Trophoblast cell (in vitro differentiated cells and primary cell): ENCODE measurements around the gene RGS8.
"Not testable (repeated sequence)": the region's sequence is repeated elsewhere in the genome, so short reads cannot be mapped to it uniquely, and the experiment has no call there.

Experiments used
- DNase-seq, 2 donors: peaks; one replicate each; pipeline ENCODE4 v3.0.0-alpha.2; 2016
- H2AFZ ChIP-seq: 2 replicates; pipeline ENCODE4 v1.6.1; 2013; ENCODE audit warnings: low read length, moderate library complexity, mild to moderate bottlenecking; ENCODE audit not compliant: insufficient read depth, poor library complexity
- H2AK5ac ChIP-seq: 2 replicates; pipeline ENCODE4 v1.6.1; 2013; ENCODE audit warnings: mild to moderate bottlenecking, low read length
- H2BK120ac ChIP-seq: 2 replicates; pipeline ENCODE4 v1.6.1; 2013; ENCODE audit warnings: low read length, mild to moderate bottlenecking, moderate library complexity; ENCODE audit not compliant: insufficient read depth, poor library complexity
- H2BK12ac ChIP-seq: 2 replicates; pipeline ENCODE4 v1.6.1; 2013; ENCODE audit warnings: mild to moderate bottlenecking, low read length, moderate library complexity
- H2BK5ac ChIP-seq: 2 replicates; pipeline ENCODE4 v1.6.1; 2013; ENCODE audit warnings: low read length, low read depth, moderate library complexity, mild to moderate bottlenecking; ENCODE audit not compliant: poor library complexity
- H3K14ac ChIP-seq: 2 replicates; pipeline ENCODE4 v1.6.1; 2013; ENCODE audit warnings: mild to moderate bottlenecking, low read length
- H3K18ac ChIP-seq: 2 replicates; pipeline ENCODE4 v1.6.1; 2013; ENCODE audit warnings: mild to moderate bottlenecking, low read length
- H3K23ac ChIP-seq: 2 replicates; pipeline ENCODE4 v1.6.1; 2013; ENCODE audit warnings: low read length
- H3K27ac ChIP-seq: 2 replicates; pipeline ENCODE4 v1.5.1; 2013; ENCODE audit warnings: low read depth, mild to moderate bottlenecking, inconsistent platforms, low read length, moderate library complexity
- H3K27me3 ChIP-seq: 2 replicates; pipeline ENCODE4 v1.6.1; 2013; ENCODE audit warnings: inconsistent platforms, mild to moderate bottlenecking, low read length, moderate library complexity; ENCODE audit not compliant: insufficient read depth
- H3K36me3 ChIP-seq, 2 experiments: 1 replicate in 1 of 2; 2 replicates in 1 of 2; pipeline ENCODE4 v1.6.1; 2013; ENCODE audit warnings: low read length in 2 of 2, mild to moderate bottlenecking in 2 of 2, moderate library complexity in 1 of 2; ENCODE audit not compliant: insufficient read depth in 2 of 2, control insufficient read depth in 1 of 2
- H3K4ac ChIP-seq: 2 replicates; pipeline ENCODE4 v1.6.1; 2013; ENCODE audit warnings: low read depth, mild to moderate bottlenecking, low read length, moderate library complexity
- H3K4me1 ChIP-seq, 2 experiments: 1 replicate in 1 of 2; 2 replicates in 1 of 2; pipeline ENCODE4 v1.6.1; 2013; ENCODE audit warnings: low read length in 2 of 2, mild to moderate bottlenecking in 2 of 2, moderate library complexity in 1 of 2; ENCODE audit not compliant: insufficient read depth in 2 of 2, control insufficient read depth in 1 of 2
- H3K4me2 ChIP-seq: 2 replicates; pipeline ENCODE4 v1.6.1; 2013; ENCODE audit warnings: inconsistent platforms, mild to moderate bottlenecking, low read length, moderate library complexity
- H3K4me3 ChIP-seq: 2 replicates; pipeline ENCODE4 v1.5.1; 2013; ENCODE audit warnings: mild to moderate bottlenecking, low read depth, low read length, inconsistent platforms
- H3K79me1 ChIP-seq: one replicate; pipeline ENCODE4 v1.6.1; 2013; ENCODE audit warnings: low read length
- H3K79me2 ChIP-seq: 2 replicates; pipeline ENCODE4 v1.6.1; 2013; ENCODE audit warnings: low read length, mild to moderate bottlenecking; ENCODE audit not compliant: control insufficient read depth, insufficient read depth, poor library complexity
- H3K9ac ChIP-seq: 2 replicates; pipeline ENCODE4 v1.6.1; 2013; ENCODE audit warnings: mild to moderate bottlenecking, low read length
- H3K9me3 ChIP-seq: 2 replicates; pipeline ENCODE4 v1.6.1; 2013; ENCODE audit warnings: low read depth, mild to moderate bottlenecking, control low read depth, inconsistent platforms, low read length; ENCODE audit not compliant: insufficient read depth
- H4K12ac ChIP-seq: 2 replicates; pipeline ENCODE4 v1.6.1; 2013; ENCODE audit warnings: low read depth, mild to moderate bottlenecking, low read length, moderate library complexity
- H4K8ac ChIP-seq: 2 replicates; pipeline ENCODE4 v1.6.1; 2013; ENCODE audit warnings: low read depth, mild to moderate bottlenecking, low read length, moderate library complexity
- H4K91ac ChIP-seq: one replicate; pipeline ENCODE4 v1.6.1; 2013; ENCODE audit warnings: low read depth, mild to moderate bottlenecking, low read length, moderate library complexity
- WGBS: extraction: QIAGEN DNeasy Blood & Tissue Kit; methylation state at CpG from one replicate; pipeline ENCODE4 v1.1.7; 2013; ENCODE audit warnings: missing lambda C conversion rate; ENCODE audit not compliant: insufficient read length, insufficient coverage; ENCODE audit errors: extremely low coverage; 5-methylcytosine and 5-hydroxymethylcytosine counted together

Gene RGS8

DNA sequence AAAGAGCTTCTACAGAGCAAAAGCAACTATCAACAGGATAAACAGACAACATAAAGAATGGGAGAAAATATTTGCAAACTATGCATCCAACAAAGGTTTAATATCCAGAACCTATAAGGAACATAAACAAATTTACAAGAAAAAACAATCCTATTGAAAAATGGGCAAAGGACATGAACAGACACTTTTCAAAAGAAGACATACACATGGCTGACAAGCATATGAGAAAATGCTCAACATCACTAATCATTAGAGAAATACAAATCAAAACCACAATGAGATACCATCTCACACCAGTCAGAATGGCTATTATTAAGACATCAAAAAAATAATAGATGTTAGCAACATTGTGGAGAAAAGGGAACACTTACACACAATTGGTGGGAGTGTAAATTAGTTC is 8.8 kb upstream of the RGS8 start:
- H3K18ac ChIP-seq, H2AFZ ChIP-seq, H3K79me1 ChIP-seq, H3K27ac ChIP-seq, H3K14ac ChIP-seq, H2AK5ac ChIP-seq, H3K27me3 ChIP-seq, H3K23ac ChIP-seq, H3K4me3 ChIP-seq, DNase-seq, H4K8ac ChIP-seq, H3K4ac ChIP-seq, H4K12ac ChIP-seq, H2BK5ac ChIP-seq, H2BK12ac ChIP-seq, H3K4me2 ChIP-seq, H3K36me3 ChIP-seq, H3K9ac ChIP-seq, H4K91ac ChIP-seq, H2BK120ac ChIP-seq, H3K9me3 ChIP-seq, H3K79me2 ChIP-seq: not testable (repeated sequence)
- peaks cover 3 to 11% of the 10 kb centered on the region in 2 experiments for H3K4me1 ChIP-seq

DNA sequence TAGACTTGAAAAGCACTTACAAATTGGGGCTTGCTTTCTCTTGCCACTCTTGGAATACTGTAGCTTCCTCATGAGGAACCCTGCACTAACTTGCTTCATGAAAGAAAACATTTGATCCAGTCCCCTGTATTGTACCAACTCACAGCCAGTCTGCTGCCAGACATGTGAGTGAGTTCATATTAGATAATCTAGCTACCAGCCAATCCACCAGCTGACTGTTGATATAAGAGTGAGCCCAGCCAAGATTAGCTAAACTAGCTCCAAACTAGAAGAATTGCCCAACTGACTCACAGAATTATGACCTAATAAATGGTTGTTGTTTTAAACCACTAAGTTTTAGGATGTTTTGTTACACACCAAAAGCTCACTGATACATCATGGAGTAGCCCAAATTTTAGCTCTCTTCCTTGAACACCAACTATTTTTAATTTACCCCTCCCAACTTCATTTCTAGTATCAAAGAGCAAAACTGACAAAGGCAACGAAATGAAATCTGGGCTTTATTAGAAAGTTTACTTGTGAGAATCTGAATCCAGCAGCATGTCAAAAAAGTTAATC is 6.6 kb upstream of the RGS8 start:
- no peak for DNase-seq
- no CpG with 5 or more reads among the region's 1 CpG for WGBS
- Histone ChIP-seq H3K9me3 (no peaks in the 10 kb centered on the region), H4K12ac (no peak overlapping the region), H3K4me2 (no peak overlapping the region), H3K23ac (no peak overlapping the region), H3K18ac (no peak overlapping the region), H2AK5ac (peak overlapping the region; percentile 64), H3K4me3 (no peak overlapping the region), H2BK5ac (no peak overlapping the region), H2BK12ac (no peak overlapping the region), H3K4ac (no peak overlapping the region), H3K27me3 (no peaks in the 10 kb centered on the region), H3K4me1 (peaks cover 13 to 20% of the 10 kb centered on the region in 2 experiments), H3K14ac (no peak overlapping the region), H3K27ac (no peak overlapping the region), H4K8ac (no peak overlapping the region), H3K9ac (no peak overlapping the region), H3K36me3 (no peaks in the 10 kb centered on the region), H3K79me2 (no peaks in the 10 kb centered on the region), H2BK120ac (no peak overlapping the region), H3K79me1 (peaks cover 15% of the 10 kb centered on the region), H4K91ac (no peak overlapping the region), H2AFZ (no peak overlapping the region)

- no peak overlapping the region for H2AK5ac ChIP-seq
- H3K27me3 ChIP-seq = no peaks in the 10 kb centered on the region
- H2AFZ ChIP-seq = no peak overlapping the region
- H3K14ac ChIP-seq = peak overlapping the region; percentile 63
- H3K27ac ChIP-seq = peak overlapping the region; percentile 63
- peak overlapping the region; percentile 84 for H4K91ac ChIP-seq
- no peak overlapping the region for H3K9ac ChIP-seq
- peaks cover 23 to 30% of the 10 kb centered on the region in 2 experiments for H3K4me1 ChIP-seq
- H3K79me1 ChIP-seq = peaks cover 20% of the 10 kb centered on the region
- H2BK5ac ChIP-seq = peak overlapping the region; percentile 82
- no peaks in the 10 kb centered on the region for H3K36me3 ChIP-seq
- peak in 1 of 2 donors; percentile 53 for DNase-seq
- no peaks in the 10 kb centered on the region for H3K79me2 ChIP-seq
- WGBS = 100% methylated on average over 1 of the region's 8 CpGs
- H3K9me3 ChIP-seq = no peaks in the 10 kb centered on the region
- peak overlapping the region; percentile 92 for H2BK120ac ChIP-seq
- peak overlapping the region; percentile 2 for H3K4ac ChIP-seq
- no peak overlapping the region for H4K12ac ChIP-seq
- no peak overlapping the region for H3K4me3 ChIP-seq
- H3K4me2 ChIP-seq = no peak overlapping the region
- H4K8ac ChIP-seq = no peak overlapping the region
- H2BK12ac ChIP-seq = peak overlapping the region; percentile 95
- H3K18ac ChIP-seq = no peak overlapping the region
- no peak overlapping the region for H3K23ac ChIP-seq
These were observed 4.2 kb upstream of the RGS8 start for GRCh38 chr1:182688436-182689205.

DNA sequence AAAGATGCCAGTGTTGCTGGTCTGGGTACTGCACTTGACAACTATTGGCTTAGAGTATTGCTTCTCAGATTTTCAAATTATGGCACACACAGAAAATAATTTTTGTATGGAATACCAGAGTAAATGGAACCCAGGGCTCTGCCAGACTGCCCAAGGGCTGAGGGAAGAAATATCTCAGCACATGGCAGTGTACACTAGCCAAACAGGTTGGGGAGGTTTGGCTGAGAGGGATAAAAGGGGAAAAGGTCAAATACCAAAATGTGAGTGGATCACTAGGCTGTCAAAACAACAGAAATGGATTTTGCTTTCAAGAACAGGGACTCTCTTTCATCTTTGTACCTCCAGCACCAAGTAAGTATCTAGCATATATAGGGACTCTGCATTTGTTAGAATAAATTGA is 3.0 kb upstream of the RGS8 start:
- Histone ChIP-seq H2BK12ac (no peak overlapping the region), H3K9ac (no peak overlapping the region)

More for the DNA sequence above, 3.0 kb upstream of the RGS8 start:
- H3K14ac ChIP-seq = peak overlapping the region; percentile 81
- peaks cover 23 to 32% of the 10 kb centered on the region in 2 experiments for H3K4me1 ChIP-seq
- H3K23ac ChIP-seq = no peak overlapping the region
- no peak overlapping the region for H2AFZ ChIP-seq
- peak overlapping the region; percentile 92 for H2BK5ac ChIP-seq
- H3K36me3 ChIP-seq = no peaks in the 10 kb centered on the region
- H3K27me3 ChIP-seq = no peaks in the 10 kb centered on the region
- H2AK5ac ChIP-seq = no peak overlapping the region
- no peaks in the 10 kb centered on the region for H3K79me2 ChIP-seq
- peak overlapping the region; percentile 88 for H4K91ac ChIP-seq
- peak overlapping the region; percentile 4 for H3K4me2 ChIP-seq
- H3K79me1 ChIP-seq = peaks cover 20% of the 10 kb centered on the region
- H4K8ac ChIP-seq = no peak overlapping the region
- H3K4ac ChIP-seq = no peak overlapping the region
- H3K18ac ChIP-seq = no peak overlapping the region
- peak overlapping the region; percentile 87 for H2BK120ac ChIP-seq
- H4K12ac ChIP-seq = no peak overlapping the region
- DNase-seq = peak; percentile 80 to 94
- H3K4me3 ChIP-seq = no peak overlapping the region
- peak overlapping the region; percentile 78 for H3K27ac ChIP-seq
- H3K9me3 ChIP-seq = no peaks in the 10 kb centered on the region
